Astrocyte (in vitro differentiated cells and primary cell): Measurements from ENCODE around the gene CCDC87.
"Not testable (repeated sequence)": the region's sequence is repeated elsewhere in the genome, so short reads cannot be mapped to it uniquely, and the experiment has no call there.

ENCODE experiments used
- EZH2 ChIP-seq: IDR thresholded peaks from 2 replicates; pipeline ENCODE4 v1.6.1; 2012; ENCODE audit warnings: mild to moderate bottlenecking, low read length, inconsistent platforms; ENCODE audit not compliant: insufficient read depth
- TF ChIP-seq, protein P1 (sequence below): IDR thresholded peaks from 2 replicates; pipeline ENCODE4 v1.5.1; 2011; ENCODE audit warnings: low read depth, mild to moderate bottlenecking, inconsistent platforms, low read length, moderate library complexity; ENCODE audit not compliant: insufficient read depth

GRCh38 chr11:66589315-66589714 is 3.5 kb downstream of the CCDC87 start:
- TF ChIP-seq, protein P1, sequence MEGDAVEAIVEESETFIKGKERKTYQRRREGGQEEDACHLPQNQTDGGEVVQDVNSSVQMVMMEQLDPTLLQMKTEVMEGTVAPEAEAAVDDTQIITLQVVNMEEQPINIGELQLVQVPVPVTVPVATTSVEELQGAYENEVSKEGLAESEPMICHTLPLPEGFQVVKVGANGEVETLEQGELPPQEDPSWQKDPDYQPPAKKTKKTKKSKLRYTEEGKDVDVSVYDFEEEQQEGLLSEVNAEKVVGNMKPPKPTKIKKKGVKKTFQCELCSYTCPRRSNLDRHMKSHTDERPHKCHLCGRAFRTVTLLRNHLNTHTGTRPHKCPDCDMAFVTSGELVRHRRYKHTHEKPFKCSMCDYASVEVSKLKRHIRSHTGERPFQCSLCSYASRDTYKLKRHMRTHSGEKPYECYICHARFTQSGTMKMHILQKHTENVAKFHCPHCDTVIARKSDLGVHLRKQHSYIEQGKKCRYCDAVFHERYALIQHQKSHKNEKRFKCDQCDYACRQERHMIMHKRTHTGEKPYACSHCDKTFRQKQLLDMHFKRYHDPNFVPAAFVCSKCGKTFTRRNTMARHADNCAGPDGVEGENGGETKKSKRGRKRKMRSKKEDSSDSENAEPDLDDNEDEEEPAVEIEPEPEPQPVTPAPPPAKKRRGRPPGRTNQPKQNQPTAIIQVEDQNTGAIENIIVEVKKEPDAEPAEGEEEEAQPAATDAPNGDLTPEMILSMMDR = not testable (repeated sequence)
- TF ChIP-seq EZH2 = not testable (repeated sequence)
